SW 1271 (cell line): ENCODE data around the gene NHEJ1.

Experiments
- DNase-seq, 2 experiments: peaks; one replicate each; lab custom pipeline; 2025; lab: John Stamatoyannopoulos, UW

Gene NHEJ1

DNA sequence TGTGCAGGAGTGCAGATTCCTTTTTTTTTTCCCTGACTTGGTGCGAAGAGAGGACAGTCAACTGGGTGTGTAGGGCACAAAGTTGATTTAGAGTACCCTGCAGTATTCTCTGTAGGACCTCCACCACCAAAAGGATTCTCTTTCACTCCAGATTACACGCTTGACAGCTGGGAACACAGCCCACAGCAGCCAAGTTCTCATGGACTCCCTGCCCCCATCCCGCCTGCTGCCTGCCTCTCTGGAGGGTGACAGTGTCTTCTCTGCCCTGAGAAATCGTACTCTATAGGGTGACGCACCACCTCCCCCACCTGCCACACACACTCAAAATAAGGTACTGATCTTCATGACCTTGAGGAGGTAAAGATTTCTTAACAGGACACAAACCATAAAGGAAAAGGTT lies 73.3 kb downstream of the NHEJ1 start:
- DNase-seq, result no peak

DNA sequence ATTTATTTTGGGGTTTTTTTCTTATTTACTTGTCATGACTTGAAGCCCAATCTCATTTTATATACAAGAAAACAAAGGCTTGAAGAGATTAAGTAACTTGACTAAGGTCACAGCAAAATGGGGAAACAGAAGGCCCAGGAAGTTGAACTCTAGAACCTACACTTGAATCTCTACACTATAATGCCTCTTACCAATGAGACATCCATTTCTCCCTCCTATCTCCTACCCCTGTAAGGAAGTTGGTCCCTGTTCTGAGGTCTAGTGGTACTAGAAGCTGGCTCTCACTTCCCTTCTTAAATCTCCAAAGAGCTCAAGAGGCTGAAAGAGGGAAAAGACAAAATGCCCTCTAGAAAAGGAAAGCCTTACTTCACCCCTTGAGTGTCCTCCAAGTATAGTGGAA lies 74.4 kb downstream of the NHEJ1 start:
- no peak for DNase-seq

DNA sequence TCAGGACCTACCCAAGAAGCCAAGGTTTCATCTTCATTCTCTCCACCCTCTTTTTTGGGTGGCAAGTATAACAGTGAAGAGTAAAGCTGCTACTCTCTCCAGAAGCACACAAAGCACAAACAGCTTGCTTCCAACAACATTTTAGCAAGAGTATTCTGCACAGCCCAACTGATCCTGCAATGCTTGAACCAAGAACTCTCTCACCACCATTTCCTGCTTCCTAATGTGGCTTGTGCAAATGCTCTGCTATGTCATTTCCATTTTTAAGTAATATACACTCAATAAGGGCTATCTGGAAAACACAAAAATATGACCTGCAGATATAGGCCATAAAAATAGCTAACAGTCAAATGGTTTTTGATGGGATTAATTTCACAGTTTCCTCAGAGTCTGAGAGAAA lies 75.8 kb downstream of the NHEJ1 start:
- DNase-seq, result no peak

DNA sequence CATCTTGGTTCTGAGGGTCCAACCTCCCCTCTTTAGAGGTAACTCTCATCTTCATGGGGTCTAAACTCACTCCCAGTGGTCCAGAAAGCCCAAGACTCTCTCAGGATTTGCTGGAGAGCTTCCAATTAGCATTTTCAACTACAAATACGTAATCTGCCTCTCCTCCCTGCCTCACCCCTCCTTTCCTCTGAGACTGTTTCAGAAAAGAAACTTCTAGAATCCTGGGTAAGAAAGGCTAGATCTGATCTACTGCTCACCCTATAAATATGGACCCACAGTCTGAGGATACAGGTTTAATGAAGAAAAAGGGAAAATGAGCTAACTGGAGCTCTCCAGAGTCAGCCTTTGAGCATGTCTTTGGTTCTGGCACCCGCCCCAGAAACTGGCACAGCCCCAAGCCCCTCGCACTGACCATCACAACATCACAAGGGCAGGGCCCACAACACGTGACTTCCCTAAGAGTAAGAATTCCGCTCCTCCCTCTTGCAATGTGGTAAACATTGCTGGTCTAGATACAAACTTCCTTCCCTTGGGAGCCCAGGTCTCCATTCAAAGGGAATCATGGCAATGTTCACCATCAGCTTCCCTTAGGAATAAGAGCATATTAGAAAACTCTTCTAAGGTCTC lies 78.2 kb downstream of the NHEJ1 start:
- DNase-seq, result no peak

DNA sequence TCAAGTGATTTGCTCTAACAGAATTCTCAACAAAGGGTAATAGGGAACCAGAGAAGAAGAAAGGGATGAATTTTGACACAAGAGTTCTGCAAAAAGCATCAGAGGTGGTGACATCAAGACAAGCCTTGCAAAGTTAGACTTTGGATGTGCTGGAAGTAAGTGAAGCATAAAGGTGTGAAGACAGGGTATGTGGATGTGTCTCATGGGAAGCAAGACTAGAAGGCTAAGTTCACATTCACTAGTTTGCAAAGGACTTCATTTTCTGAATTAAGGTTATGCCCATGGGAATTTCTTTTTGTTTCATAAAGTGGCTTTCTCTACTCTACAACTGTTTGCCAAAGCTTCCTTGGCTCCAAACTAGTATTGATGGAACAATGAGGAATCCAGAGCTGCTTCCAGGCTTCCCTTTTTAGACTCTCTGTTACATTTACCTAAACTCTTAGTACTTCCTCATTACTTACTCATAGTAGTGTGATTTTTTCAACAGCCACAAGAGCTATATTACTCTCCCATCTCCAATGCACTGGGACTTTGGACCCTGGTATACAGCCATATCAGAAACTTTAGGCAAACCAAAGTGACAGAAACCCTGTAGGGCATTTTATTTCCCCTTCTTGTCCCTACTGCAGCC lies 78.8 kb downstream of the NHEJ1 start:
- DNase-seq, result no peak

DNA sequence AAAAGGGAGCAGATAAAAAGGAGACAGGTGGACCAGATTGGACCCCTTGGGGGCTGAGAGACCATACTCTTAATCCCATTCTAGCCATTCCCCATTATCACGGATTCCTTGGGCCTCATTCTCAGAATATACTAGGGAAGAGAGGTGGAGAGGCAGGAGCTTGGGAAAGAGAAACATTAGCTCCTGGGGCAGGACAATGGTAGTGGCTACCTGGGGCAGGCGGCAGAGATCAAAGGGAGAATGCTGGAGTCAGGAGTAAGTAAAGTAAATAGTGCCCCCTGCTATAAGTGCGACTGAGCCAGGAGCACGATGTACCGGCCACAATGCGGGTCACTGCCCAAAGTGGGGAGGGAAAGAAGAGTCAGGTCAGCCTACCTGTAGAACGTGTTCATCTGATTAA lies 79.5 kb downstream of the NHEJ1 start:
- DNase-seq, result no peak

DNA sequence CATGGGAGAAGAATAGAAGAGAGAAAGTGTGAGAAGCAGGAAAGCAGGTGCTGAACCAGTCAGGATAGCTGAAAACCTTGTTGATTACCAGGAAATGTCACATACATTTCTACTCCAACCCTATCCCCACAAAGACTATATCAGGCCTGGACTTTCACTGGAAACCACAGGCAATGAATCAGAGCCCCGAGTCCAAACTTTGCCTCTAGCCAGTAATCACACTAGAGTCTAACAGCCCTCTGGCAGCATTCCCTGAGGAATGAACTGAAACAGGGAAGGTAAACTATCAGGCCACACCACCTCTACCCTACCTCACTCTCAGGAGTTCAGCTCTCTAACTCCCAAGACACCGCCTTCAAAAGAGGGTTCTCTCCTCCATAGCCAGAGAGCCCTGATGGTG lies 81.2 kb downstream of the NHEJ1 start:
- no peak for DNase-seq

DNA sequence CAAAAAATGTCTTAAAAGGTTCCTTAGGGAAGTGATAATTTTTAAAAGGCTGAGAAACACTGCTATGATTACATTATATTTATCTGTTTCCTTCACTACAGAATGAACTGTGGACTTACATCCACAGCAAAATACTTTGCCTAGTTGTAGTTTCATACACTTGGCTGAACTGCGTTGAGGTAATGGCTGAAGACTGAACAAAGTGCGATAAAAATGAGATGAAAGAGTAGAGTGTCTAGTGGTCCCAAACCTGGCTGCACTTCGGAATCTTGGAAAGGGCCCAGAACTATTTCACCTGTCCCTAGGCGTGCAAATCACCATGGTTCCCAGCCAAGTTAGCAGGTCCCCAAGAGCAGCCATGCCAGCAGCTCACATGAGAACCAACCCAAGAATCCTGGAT lies 81.7 kb downstream of the NHEJ1 start:
- no peak for DNase-seq

DNA sequence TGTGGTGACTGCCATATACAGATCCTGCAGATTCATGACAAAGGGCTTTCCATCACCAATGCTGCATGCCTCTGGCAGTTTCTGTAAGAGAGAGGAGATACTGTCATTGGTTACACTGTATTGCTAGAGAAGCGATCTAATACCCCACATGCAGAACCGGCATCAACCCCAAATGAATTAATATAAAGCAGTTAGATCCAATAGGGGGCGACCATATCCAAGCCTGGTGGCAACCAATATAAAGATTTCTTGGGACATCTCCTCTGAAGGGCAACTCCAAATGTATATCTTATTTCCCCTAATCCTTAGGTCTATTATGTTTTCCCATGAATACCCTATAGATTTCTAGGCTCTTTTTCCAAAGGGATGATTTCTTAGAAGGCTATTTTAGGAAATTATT lies 82.5 kb downstream of the NHEJ1 start:
- DNase-seq, result no peak

DNA sequence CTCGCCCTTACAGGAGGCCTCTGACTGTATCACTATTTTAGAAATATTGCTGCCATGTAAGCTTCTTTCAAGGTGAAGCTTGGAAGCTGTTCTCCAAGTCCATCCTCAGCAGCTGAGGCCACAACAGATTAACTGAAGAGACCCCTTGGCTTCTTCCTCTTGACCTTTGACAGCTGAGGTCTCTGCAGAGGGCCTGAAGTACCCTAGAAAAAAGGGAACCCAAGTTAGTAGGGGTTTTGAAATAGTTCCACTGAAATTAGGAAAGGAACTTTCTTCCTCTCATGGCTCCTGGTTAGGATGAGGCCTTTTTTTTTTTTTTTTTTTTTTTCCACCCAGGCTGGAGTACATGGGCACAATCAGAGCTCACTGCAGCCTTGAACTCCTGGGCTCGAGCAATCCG lies 84.4 kb downstream of the NHEJ1 start:
- DNase-seq, result no peak

DNA sequence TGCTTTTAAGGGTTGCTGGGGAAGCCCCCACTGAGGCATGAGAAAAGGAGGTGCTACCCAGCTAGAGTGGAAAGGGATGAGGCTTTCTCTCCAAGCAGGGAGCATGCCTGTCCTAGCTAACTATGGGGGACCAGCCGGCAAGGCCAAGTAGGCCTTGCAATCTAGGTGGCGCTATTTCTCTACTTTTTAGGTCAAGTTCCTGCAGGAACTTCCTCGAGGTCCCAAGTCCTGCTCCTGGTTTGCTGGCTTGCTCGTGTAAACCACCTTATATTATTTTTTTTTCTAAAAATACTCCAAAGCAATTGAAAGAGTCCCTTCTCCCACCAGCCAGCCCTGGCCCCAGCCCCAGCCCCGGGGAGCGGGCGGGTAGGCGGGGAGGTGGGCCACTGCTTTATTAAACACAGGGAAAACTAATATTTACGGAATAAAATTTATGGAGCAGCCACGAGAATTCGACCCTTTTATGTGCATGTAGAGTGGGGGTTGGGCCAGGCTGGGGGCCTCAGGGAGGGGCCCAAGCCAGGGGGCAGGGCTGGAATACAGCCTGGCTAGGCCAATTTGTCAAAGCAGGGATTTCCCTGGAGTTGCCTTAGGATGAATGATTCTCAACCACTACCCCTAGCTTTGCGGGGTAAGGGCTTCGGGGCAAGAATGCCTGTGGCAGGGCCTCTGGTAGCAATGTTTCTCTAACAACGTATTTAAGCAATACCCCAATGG lies 87.0 kb downstream of the NHEJ1 start:
- DNase-seq, result peak in 1 of 2 experiments; percentile 54

DNA sequence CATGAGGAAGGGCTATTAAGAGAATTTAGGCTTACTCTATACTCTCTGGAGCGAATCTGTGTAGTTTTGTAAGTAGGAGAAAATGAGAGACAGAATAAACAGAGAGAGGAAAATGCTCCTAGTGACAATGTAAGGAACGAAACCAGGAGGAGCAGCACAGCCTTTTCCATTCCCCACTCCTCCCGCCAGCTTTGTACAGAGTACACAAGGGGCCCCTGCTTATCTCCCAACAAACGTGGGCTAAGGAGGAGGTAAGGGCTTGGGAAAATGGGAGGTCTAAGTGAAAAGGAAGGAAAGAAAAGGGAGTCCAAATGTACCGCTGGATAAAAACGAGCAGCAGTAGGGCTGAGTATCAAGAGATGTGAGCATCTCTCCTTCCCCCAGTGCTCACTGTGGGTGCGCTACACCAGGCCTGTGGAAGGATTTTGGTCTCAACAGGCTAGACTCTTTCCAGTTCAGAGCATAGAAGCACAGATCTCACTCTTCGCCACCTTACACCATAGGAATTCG lies 87.8 kb downstream of the NHEJ1 start:
- DNase-seq, result no peak

DNA sequence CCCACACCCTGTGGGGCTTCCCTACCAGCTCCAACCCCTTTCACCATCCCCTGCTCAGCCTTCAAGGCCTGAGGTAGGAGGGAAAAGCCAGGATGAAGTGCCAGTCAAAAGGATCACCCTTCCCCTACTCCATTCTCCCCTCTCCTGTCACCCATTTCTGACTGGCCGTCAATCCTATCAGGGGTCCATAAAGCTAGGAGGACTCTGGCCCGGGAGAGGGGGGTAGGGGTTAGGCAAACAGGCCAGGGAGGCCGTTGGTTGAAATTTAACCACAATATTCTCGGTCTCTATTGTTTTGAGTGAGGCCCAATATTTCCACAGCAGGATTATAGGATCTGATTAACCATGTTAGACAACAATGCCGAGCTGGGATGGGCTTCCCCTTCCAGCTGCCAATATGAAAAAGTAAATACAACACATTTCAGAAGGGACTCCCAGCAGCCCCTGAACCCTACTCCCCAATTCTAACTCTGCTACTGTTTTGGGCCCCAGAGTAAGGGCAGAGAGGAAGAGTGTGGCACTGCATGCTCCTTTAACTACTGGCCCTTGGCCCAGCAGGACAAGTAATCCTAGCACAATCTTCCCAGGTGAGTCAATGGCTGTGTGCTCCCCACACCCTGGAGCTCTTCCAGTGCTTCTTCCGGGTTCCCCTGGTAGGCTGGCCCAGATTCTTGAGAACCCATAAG lies 89.3 kb downstream of the NHEJ1 start:
- no peak for DNase-seq

DNA sequence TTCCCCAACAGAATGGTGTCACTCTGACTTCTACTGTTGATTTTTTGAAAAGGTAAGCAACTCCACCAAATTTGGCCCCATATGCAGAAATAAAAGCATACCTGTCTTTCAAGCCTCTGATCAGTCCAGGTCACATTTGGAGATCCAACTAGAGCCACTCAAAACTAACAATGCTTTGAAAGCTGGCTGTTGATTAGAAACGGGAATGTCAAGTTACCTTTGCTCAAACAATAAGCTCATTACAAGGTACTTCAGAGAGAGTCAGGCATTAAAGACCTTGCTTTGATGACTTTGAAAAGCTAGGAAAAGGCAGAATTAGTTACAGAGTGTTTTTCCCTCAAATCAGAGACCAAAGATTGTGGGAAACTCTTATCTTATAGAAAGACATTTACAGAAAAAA lies 95.1 kb downstream of the NHEJ1 start:
- no peak for DNase-seq

DNA sequence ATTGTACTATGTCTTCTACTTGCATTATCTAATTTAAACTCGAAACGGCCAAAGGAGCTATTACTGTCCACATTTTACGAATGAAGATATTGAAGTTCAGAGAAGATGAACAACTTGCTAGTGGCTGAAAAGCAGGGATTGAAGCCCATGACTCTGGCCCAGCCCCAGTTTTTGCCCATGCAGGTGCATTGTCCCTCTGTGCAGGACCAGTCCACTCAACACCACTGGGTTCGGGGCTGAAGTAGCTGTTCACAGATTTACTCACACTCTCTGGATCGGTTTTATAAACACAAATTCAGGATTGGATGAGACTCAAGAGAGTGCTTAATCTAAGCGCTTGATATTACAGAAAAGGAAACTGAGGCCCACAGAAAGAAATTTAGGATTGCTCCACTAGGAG lies 98.5 kb downstream of the NHEJ1 start:
- DNase-seq, result no peak

DNA sequence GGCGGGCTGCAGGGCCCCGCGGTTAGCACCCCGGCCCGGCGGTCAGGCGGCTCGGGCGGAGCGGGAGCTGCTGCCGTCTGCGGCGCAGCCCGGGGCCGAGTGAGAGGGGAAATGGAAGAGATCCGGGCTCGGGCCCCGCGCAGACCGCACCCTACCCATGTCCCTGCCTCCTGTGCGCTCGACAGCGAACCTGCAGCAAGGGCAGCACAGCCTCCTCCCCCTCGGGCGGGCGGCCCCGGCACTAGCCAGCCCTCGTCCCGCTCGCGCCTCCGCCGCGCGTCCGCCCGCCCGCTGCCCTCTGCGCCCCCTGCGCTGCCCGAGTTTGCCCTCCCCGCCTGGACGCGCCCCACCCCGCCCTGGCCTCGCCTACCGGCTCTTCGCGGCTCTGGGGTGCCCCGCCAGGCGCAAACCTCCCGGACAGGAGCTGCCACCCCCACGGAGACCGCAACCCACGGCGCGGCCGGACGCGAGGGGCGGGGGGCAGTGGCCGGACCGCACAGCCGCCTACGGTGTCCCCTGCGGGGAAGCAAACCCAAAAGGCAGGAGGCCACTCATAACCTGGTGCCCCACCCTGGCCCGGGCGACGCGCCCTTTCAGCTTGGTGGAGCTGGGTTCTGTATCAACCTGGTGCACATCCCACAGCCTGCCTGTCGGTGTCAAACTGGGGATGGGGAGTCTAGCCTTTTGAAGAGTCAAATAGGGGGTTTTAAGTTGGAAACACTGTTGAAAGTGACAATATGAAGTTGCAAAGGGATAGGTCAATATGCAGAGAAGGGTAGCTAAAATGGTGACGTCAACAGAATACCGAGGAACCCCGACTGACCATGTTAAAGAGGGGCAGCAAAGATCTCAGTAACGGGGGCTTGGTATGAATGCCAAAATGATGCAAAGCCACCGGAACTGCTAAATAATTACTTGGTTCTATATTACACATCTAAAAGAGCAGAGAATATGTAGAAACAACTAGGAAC lies 99.5 kb downstream of the NHEJ1 start, which contains the start of gene IHH:
Gene IHH (minus strand): TSS at position 101 of the 971 bp plus-strand sequence. CDS start 454 bp downstream, outside the sequence.
- no peak for DNase-seq

DNA sequence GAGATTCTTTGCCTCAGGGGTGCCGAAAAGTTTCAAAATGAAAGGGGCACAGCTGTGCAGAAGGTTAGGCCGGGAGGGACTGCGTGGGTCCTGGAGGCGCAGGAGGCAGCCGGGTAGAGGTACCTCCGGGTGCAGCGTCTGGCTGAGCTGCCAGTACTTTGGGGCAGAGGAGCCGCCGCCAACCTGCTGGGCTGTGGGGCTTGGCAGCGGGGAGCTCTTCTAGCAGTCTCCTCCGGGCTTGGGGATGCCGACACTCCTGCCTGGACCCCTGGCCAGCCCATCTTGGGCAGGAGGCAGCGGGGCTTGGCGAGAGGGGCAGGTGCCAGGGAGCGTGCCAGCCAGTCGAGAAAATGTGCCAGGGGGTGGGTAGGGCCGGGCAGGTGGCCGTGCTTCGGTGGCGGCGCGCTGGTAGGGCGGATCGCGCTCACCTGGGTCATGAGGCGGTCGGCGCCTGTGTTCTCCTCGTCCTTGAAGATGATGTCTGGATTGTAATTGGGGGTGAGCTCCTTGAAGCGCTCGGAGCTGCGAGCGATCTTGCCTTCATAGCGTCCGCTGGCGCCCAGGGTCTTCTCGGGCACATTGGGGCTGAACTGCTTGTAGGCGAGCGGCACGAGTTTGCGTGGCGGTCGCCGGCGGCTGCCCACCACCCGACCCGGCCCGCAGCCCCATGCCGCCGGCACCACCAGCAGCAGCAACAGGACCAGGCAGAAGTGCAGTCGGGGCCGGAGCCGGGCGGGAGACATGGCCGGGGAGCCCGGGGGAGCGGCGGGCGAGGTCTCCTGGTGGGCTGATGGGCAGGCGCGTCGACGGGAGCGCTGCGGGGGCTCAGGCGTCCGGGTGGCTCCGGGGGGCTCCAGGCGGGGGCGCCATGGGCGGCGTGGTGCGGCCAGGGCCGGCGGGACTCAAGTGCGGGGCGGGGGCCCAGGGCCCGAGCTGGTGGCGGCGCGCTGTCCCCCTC lies 100.6 kb downstream of the NHEJ1 start:
- no peak for DNase-seq

DNA sequence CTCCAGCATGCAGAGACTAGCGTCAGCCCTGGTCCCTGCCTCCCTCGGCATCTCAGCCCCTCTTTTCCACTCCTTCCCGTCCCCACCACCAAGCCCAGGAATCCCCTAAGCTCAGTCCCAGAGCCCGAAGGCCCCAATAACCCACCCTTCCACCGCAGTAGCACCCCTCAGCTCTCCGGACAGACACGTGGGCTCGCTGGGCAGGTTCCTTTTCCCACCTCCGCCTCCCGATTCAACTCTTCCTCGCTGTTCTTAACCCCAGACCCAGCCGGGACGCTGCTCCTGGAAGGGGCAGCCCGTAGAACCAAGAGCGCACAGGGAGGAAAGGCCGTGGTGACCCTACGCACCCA lies 101.3 kb downstream of the NHEJ1 start:
- DNase-seq, result no peak

DNA sequence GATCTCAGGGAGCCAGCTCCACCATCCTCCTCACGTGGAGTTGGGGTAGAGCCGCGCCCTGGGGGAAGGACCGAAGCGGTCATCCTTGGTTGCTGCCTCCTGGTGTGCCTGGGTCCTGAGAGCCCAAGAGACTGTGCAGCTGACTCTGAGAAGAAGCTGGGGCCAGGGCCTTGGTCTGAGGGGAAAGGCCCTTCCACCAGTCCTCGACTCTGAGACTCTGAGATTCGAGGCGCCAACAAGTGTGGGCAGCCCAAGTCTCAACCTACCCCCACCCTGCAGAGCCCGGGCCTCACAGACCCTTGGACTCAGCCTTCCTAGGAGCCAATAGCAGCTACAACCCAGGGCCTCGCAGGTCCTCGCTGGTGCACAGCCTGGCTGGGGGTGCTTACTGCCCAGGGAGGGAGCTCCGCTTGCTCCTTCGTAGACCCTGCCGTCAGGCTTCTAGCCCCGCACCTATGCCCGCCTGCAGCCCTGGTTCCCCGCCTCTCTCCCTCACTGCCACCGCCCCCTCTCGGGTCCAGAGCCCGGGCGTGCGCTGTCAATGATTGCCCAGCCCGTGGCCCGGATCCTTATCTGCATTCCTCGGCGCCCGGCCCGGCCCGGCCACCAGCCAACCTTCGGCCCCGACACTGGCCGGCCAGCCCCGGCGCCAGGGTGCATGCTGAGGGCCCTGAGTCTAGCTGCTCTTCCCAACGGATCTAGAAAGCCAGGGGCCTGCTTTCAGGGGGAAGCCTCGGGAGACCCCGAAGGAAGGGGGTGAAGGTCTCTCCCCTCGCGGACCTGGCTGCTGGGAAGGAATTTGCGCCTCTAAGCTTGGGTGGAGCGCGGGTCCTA lies 101.9 kb downstream of the NHEJ1 start:
- DNase-seq, result no peak
